ENCODE data around the gene CA5A.
A peak's percentile ranks its signal among the peaks of the same experiment; 100 is the strongest.

CA5A gene

DNA sequence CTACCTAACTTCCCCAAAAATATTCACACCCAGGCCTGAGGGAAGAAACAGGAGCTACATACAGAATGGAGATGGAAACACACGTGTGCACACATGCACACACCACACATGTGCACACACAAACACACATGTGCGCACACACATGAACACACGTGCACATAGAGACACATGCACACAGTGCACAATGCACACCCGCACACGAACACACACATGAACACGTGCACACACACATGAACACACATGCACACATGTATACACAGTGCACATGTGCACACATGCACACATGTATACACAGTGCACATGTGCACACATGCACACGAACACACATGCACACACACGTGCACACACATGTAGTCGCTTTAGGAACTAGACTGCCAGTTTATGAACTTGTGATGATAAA lies 18.8 kb downstream of the CA5A start:
- TF ChIP-seq EGR1 (IDR thresholded peaks at IDR 0.05) (no peak), YY1 (IDR thresholded peaks at IDR 0.05; ENCODE audit: low read depth) (no peak), NFIC (IDR thresholded peaks at IDR 0.05) (no peak), EP300 (IDR thresholded peaks at IDR 0.05; ENCODE audit: borderline replicate concordance) (no peak), REST (IDR thresholded peaks at IDR 0.05; ENCODE audit: low read depth) (no peak), TAF1 (IDR thresholded peaks at IDR 0.05; ENCODE audit: low read depth) (no peak), CEBPB (IDR thresholded peaks at IDR 0.05) (no peak), TEAD4 (IDR thresholded peaks at IDR 0.05) (no peak), MAX (IDR thresholded peaks at IDR 0.05) (no peak), RAD21 (IDR thresholded peaks at IDR 0.05; ENCODE audit: low read depth) (no peak)

DNA sequence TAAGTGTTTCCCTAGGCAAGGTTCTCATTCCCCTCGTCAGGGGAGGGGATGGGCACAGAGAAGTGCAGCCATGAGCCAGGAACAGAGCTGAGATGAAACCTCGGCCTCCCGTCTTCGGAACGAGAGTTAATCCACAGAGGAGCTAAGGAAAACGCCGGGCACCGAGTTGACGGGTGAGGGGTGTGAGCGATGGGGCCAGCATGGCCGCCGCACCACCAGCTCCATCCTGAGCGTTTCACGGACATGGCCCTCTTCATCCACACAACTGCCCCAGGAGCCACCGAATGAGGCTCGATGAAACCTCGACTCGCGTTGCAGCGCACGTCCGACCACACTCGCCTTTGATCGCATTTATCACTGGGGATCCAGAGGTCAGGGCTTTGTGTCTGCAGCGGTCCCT lies 21.5 kb downstream of the CA5A start:
- TF ChIP-seq EP300 (IDR thresholded peaks at IDR 0.05; ENCODE audit: borderline replicate concordance) (no peak), NFIC (IDR thresholded peaks at IDR 0.05) (no peak), RAD21 (IDR thresholded peaks at IDR 0.05; ENCODE audit: low read depth) (no peak), TEAD4 (IDR thresholded peaks at IDR 0.05) (no peak), ZBTB7A (IDR thresholded peaks at IDR 0.05; ENCODE audit: low read depth) (no peak), TCF12 (IDR thresholded peaks at IDR 0.05; ENCODE audit: low read depth) (no peak), MAX (IDR thresholded peaks at IDR 0.05) (no peak), FOXM1 (IDR thresholded peaks at IDR 0.05; ENCODE audit: borderline replicate concordance, low read depth) (no peak), YY1 (IDR thresholded peaks at IDR 0.05; ENCODE audit: low read depth) (no peak), USF1 (IDR thresholded peaks at IDR 0.05) (no peak), CREB1 (IDR thresholded peaks at IDR 0.05; ENCODE audit: low read depth) (no peak), CEBPB (IDR thresholded peaks at IDR 0.05) (no peak), TAF1 (IDR thresholded peaks at IDR 0.05; ENCODE audit: low read depth) (no peak), EGR1 (IDR thresholded peaks at IDR 0.05) (no peak), REST (IDR thresholded peaks at IDR 0.05; ENCODE audit: low read depth) (no peak)

GRCh38 chr16:87909203-87909935 lies 27.0 kb downstream of the CA5A start:
- TF ChIP-seq MAX (IDR thresholded peaks at IDR 0.05) (peak; percentile 79), RAD21 (IDR thresholded peaks at IDR 0.05; ENCODE audit: low read depth) (peak; percentile 94)

- no peak for TF ChIP-seq CREB1 (IDR thresholded peaks at IDR 0.05; ENCODE audit: low read depth)
- TF ChIP-seq CEBPB (IDR thresholded peaks at IDR 0.05) = no peak
- no peak for TF ChIP-seq TEAD4 (IDR thresholded peaks at IDR 0.05)
- TF ChIP-seq TAF1 (IDR thresholded peaks at IDR 0.05; ENCODE audit: low read depth) = no peak
- no peak for TF ChIP-seq REST (IDR thresholded peaks at IDR 0.05; ENCODE audit: low read depth)
- TF ChIP-seq MAX (IDR thresholded peaks at IDR 0.05) = no peak
- no peak for TF ChIP-seq EP300 (IDR thresholded peaks at IDR 0.05; ENCODE audit: borderline replicate concordance)
- no peak for TF ChIP-seq FOXM1 (IDR thresholded peaks at IDR 0.05; ENCODE audit: borderline replicate concordance, low read depth)
- no peak for TF ChIP-seq RAD21 (IDR thresholded peaks at IDR 0.05; ENCODE audit: low read depth)
- no peak for TF ChIP-seq TCF12 (IDR thresholded peaks at IDR 0.05; ENCODE audit: low read depth)
- TF ChIP-seq ZBTB7A (IDR thresholded peaks at IDR 0.05; ENCODE audit: low read depth) = no peak
- TF ChIP-seq USF1 (IDR thresholded peaks at IDR 0.05) = no peak
- no peak for TF ChIP-seq NFIC (IDR thresholded peaks at IDR 0.05)
- no peak for TF ChIP-seq YY1 (IDR thresholded peaks at IDR 0.05; ENCODE audit: low read depth)
- TF ChIP-seq EGR1 (IDR thresholded peaks at IDR 0.05) = no peak
Measured at GRCh38 chr16:87897521-87898505, 38.5 kb downstream of the CA5A start.
